ENCODE data around the gene MMP27. TPM values are rescaled to one million over a fixed set of nuclear protein-coding genes. Genes with fewer than 3 reads are reported as not detected.
"Not testable (repeated sequence)": the region's sequence is repeated elsewhere in the genome, so short reads cannot be mapped to it uniquely, and the experiment has no call there.

Gene MMP27, protein sequence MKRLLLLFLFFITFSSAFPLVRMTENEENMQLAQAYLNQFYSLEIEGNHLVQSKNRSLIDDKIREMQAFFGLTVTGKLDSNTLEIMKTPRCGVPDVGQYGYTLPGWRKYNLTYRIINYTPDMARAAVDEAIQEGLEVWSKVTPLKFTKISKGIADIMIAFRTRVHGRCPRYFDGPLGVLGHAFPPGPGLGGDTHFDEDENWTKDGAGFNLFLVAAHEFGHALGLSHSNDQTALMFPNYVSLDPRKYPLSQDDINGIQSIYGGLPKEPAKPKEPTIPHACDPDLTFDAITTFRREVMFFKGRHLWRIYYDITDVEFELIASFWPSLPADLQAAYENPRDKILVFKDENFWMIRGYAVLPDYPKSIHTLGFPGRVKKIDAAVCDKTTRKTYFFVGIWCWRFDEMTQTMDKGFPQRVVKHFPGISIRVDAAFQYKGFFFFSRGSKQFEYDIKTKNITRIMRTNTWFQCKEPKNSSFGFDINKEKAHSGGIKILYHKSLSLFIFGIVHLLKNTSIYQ
- total RNA-seq, result not detected in 2 replicates

DNA sequence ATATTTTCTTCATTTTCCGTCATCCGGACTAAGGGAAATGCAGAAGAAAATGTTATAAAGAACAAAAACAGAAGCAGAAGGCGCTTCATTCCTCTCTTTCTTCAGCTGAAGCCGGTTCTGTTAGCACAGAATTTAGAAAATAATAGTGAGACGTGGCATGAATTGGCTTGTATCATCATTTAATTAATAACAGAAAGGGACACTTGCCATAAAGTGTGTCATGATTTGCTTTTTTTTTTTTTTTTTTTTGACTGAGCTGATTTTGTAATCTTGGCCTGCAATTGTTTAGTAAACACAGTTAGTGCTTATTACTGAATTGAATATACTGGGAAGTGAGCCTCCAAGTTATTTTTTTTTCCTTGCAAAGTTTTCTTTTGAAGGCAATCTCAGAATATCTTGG lies at the start of gene MMP27:
Gene MMP27, minus strand, starts transcription at position 144 of the 400 bp plus-strand sequence. Its CDS starts 55 bp downstream, at position 89.
- DNase-seq (ENCODE audit: low read depth in 2 of 2), result no peak

DNA sequence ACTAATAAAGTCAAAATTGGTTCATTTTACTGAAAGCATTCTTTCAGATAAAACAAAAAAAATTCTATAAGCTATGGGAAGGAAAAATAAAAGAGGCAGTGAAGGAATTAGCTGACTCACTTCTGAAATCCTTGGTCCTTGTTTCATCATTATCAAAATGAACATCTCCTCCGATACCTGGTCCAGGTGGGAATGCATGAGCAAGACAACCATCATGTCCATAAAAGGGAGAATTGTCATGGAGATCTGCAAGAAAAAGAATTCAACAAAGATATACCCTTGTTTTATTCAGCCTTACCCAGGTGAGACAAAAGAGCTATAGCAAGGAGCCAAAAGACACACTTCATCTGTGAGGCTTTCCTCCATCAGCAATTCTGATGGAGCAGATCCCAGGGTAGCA lies 47.7 kb upstream of the MMP27 start:
- DNase-seq (ENCODE audit: low read depth in 2 of 2), result no peak

DNA sequence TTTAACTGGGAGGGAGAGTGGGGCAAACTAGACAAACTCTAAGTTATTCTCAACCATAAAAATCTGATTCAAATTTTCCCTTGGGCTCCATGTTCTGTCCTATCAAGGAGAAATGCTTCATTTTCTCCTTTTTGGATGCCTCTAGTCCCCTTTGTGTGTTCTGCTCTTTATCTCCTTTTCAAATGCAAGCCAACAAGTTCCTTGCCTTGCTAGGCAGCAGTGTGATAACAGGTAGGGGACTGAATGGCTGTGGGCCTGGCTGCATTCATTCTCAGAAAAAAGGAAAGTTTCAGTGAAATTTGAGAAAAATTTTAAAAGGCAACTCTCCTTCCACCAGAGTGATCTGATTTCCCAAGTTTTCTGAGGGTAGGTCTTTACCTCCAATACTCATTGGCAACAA lies 46.1 kb upstream of the MMP27 start:
- DNase-seq (ENCODE audit: low read depth in 2 of 2), result no peak

DNA sequence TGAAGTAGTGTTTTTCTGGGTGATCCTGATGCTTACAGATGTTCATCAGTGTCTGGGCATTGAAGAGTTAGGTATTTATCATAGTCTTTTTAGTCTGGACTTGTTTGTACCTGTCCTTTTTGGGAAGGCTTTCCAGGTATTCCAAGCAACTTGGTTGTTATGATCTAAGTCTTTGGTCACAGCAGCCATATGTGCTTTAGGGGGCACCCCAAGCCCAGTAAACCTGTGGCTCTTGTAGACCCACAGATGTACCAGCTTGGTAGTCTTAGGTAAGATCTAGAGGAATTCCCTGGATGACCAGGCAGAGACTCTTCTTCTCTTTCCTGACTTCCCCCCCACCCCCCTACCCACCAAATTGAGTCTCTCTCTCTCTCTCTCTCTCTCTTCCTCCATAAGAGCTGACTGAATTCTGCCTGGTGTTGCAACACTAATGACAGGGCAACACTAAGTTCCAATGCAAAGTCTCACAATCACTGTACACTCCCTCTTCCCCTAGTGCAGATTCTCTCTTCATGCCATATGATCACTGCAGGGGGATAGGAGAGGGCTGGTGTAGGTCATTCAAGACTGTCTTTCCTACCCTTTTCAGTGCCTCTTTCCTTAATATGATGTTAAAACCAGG lies 43.6 kb upstream of the MMP27 start:
- DNase-seq (ENCODE audit: low read depth in 2 of 2), result no peak

DNA sequence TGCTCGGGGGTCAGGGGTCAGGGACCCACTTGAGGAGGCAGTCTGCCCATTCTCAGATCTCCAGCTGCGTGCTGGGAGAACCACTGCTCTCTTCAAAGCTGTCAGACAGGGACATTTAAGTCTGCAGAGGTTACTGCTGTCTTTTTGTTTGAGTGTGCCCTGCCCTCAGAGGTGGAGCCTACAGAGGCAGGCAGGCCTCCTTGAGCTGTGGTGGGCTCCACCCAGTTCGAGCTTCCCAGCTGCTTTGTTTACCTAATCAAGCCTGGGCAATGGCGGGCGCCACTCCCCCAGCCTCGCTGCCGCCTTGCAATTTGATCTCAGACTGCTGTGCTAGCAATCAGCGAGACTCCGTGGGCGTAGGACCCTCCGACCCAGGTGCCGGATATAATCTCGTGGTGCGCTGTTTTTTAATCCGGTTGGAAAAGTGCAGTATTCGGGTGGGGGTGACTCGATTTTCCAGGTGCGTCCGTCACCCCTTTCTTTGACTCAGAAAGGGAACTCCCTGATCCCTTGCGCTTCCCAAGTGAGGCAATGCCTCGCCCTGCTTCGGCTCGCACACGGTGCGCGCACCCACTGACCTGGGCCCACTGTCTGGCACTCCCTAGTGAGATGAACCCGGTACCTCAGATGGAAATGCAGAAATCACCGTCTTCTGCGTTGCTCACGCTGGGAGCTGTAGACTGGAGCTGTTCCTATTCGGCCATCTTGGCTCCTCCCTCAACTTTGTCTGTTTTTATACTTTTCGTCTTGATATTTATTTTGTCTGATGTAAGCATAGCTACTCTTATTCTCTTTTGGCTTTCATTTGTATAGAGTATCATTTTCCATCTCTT lies 41.4 kb upstream of the MMP27 start:
- DNase-seq (ENCODE audit: low read depth in 2 of 2), result not testable (repeated sequence)

DNA sequence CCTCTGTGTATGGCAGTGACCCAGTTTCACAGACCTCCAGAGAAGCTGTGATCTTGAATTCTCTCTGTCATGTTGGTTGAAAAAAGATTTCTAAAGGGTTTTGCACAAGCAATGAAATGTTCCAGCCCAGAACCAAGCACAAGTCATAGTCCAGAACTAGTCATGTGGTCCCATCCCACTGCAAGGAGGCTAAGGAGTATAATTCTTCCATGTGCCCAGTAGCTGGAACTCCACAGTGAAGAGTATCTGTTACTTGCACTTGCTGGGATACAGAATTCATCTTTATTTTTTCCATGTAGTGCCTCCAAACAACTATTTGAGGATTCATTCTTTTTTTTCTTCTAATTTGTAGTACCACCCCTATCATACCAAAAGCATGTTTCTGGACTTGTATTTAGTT lies 29.1 kb upstream of the MMP27 start:
- no peak for DNase-seq (ENCODE audit: low read depth in 2 of 2)

DNA sequence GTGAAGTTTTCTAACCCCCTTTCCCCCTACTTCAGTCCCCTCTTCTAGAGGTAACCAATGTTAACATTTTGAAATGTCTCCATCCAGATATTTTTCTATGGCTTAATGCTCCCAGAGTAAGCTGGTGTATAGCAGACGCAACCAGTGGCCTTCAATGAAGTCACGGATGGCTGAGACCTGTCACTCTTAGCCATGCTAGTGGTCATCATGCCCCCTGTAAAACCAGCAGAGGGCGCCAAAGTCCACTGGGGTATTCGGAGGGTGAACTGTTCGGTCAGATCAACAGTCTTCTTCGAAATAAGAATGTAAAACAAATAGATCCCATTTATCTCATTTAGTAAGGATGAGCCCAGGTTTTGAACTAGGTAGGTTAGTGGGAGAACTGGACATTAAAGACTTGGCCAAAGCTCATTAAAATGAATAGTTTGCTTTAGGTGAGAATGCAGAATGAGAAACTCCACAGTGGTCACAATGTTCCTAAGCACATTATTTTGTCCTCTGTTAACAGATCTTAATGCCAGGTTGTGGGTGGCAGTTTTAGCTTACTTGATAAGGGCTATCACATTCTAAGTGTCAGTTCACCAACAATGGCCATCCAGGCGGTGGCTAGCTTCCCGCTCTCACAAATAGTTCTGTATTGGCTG lies 27.8 kb upstream of the MMP27 start:
- peak; percentile 57 to 85 for DNase-seq (ENCODE audit: low read depth in 2 of 2)

DNA sequence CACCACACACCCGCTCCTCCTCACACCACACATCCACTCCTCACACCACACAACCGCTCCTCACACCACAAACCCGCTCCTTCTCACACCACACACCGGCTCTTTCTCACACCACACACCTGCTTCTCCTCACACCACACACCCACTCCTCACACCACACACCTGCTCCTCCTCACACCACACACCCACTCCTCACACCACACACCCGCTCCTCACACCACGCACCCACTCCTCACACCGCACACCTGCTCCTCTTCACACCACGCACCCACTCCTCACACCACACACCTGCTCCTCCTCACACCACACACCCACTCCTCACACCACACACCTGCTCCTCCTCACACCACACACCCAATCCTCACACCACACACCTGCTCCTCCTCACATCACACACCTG lies 25.4 kb upstream of the MMP27 start:
- not testable (repeated sequence) for DNase-seq (ENCODE audit: low read depth in 2 of 2)

DNA sequence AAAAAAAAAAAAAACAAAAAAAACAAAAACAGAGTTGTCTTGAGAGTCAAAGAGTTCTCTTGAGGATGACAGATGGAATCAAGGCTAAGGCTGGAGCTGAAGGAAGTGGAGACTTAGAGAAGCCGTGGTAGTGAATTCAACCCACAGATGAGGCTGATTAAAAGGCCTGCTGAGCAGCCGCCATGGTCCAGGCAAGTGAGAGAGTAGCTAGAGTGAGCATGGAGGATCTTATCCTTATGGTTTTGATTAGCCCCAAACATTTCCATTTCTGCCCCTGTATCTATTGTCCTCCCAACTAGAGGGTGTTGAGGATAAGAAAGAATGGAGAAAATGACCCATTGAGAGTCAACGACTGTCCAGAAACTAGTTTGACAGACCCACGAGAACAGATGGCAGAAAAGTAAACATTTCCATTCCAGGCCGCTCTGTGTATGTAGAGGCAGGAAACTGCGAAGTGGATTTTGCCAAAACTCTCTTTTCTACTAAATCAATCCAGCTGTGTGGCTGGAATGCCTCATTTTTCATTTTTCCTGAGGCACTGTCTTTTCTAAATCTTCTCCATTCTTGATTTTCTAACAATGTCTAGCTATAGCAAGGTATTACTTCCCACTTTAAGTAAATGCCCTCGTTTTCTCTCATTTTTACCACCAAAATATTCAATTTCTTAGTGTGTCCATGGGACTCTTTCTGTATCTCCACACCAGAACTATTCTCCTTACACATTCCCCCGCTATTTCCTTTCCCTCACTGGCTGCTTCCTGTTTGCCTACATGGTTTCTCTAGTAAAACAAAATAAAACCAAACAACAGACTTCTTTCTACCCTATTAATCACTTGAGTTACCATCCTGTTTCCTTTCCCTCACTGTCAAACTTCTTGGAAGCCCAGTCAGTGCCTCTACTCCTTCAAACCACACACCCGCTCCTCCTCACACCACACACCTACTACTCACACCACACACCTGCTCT lies 24.6 kb upstream of the MMP27 start:
- peak; percentile 43 to 92 for DNase-seq (ENCODE audit: low read depth in 2 of 2)

DNA sequence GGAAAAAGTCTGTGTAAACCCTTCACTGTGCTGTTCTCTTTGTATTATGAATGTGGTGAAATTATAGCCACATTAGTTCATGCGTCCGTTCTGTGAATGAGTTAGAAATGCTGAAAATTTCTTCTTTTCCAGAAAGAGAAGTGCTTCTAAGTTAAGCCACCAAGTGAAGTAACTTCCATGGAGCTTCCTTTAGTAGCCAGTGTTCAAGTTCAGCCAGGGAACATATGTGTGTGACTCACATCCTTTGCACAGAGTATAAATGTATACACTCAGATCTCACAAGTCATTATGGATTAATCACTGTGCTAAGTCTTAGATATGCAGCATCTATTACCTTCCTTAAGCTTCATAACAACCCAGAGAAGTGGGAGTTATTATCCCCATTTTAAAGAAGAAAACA lies 22.3 kb upstream of the MMP27 start:
- DNase-seq (ENCODE audit: low read depth in 2 of 2), result peak in 1 of 2 donors; percentile 87

DNA sequence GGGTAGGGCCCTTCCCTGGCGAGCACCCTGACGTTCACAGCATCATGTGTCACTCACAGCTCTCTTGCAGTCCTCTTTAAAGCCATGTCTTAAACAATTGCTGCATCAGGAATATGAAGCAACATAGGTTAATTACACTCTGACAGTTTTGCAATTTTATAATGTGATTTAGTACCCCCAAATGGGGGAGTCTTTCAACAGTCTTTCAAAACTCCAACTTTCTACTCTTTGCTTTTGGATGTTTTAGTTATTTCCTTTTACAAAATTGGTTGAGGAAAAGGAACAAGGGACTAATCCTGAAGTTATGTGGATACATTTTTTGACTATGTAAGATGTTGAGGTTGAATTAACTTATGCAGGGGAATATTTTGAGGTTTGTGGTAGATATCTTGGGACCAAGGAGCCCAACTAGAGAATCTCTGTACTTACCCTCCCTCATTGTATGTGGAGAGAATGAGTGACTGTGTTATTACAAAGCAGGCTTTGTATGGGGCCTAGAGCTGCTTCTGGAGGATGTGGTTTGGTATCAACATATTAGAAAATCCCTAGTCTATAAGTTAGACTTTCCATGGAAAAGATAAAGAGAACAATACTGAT lies 19.4 kb upstream of the MMP27 start, which contains the start of gene MMP8:
Gene MMP8, minus strand, starts transcription at position 51 of the 597 bp plus-strand sequence. CDS start 99 bp downstream, outside the sequence.
- DNase-seq (ENCODE audit: low read depth in 2 of 2), result no peak

DNA sequence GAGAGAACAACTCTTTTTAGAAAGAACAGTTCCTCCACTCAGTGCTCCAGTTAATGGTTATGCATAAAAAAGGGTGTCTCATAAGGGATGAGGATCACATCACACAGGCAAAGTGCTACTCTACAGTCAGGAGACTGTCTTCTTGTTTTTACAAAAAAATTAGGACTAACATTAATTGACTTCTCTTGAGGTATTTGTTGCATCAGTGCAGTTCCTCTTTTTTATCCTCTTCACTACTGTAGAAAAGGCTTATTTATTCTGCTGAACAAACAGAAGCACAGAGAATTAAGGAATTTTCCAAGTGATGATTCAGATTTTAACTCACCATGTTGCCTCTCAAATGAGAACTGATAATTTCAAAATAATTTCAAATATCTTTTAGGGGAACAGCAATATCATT lies 17.3 kb upstream of the MMP27 start:
- DNase-seq (ENCODE audit: low read depth in 2 of 2), result no peak

DNA sequence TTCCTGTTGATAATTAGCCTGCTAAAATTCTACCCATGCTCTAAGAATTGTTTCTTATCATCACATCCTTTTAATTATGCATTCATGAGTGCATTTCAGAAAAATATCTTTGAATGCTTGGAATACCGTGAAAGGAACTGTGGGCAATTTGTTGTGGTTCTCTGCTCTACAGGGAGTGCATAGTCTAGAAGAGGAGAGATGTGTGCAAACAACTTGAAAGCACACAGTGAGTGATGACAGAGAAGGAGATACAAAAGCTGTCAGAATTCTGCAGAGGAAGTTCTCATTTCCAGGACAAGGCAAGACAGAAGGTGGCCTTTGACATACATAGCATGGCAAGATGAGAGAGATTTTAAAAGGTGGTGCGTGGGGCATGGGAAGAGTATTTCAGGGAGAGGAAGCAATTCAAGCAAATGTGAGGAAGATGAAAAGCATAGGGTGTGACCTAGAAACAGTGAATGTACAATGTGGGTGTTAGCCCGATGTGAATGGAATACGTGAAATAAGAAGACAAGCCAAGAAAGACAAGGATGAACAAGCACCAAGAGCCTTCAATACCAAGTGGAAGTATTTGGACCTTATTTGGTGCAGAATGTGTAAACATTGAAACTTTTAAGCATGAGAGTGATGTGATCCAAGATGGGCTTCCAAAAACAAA lies 14.2 kb upstream of the MMP27 start:
- DNase-seq (ENCODE audit: low read depth in 2 of 2), result no peak

DNA sequence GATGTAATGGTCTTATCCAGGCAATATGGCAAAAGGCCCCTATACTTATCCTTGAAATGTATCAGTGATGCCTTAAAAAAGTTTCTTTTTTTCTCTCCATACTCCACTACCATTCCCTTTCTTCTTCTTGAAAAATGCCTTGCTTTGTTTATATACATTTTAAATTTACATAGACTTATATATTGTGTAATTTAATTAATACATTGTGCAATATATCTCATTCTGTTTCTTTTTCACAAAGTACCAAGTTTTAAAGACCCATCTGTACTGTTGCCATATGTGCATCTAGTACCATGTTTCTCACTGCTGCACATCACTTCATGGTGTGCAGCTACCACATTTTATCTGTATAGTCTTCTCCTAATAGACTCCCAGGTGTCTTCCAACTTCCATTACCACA lies 11.7 kb upstream of the MMP27 start:
- no peak for DNase-seq (ENCODE audit: low read depth in 2 of 2)

DNA sequence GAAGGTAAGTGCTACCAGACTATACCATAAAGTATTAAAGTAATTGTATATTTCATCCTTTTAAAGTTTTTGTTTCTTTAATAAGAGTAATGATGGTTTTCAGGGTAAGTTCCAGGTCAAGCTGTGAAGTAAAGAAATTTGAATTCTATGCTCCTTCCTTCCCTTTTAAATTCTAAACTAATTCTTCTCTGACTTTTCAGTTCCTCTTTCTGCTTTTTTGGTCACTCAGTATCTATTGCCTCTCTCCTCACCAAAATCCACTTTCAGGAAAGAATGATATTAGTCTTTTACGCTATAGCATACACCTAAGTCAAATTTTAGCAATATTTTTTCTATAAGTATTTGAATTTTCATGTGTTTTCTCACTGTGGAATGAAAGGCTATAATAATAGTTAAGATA lies 11.0 kb upstream of the MMP27 start:
- DNase-seq (ENCODE audit: low read depth in 2 of 2), result no peak

DNA sequence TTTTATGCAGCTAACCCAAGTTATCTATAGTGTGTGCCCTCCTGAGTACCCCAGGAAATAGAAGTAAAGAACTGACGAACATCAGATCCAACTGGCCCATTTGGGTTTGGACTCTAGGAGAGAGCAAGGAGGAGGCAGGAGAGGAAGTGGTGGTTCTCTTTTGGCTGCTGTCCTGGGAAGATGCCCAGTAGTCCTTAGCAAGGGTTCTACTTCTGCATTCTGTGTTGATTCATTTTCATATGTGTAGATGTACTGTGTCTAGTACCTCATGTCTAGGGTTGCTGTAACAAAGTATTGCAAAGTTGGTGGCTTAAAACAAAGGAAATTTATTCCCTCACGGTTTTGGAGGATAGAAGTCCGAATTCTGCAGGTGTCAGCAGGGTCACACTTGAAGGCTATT lies 6.6 kb upstream of the MMP27 start:
- DNase-seq (ENCODE audit: low read depth in 2 of 2), result no peak

DNA sequence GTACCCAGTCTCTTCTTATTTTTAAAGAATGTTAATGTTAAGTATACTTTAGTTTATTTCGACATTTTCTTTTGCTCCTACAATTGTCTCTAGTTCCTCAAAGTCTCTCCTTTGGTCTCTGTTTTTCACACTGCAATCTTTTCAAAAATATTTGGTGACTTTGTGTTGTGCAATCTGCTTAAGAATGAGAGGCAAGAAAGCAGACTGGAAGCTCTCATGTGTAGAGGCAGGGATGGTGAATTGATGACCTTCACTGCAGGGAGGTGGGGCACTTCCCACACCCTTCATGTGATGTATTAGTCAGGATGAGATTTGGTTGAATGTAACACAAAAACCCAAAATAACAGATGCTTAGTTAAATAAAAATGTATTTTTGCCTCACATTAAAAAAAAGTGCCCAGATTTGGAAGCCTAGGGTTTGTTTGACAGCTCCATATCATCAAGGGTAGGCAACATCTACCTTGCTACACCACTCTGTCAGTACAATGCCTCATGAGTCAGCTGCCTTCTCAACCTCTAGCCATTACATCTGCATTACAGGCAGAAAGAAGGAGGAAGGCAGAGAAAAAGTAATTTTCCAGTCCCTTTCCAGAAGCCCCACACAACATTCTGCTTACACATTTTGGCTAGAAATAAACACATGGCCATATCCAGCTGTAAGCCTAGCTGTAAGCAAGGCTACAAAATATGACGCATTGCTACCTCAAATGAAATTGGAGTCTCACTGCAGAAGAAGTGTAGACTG lies 3.8 kb upstream of the MMP27 start:
- no peak for DNase-seq (ENCODE audit: low read depth in 2 of 2)

DNA sequence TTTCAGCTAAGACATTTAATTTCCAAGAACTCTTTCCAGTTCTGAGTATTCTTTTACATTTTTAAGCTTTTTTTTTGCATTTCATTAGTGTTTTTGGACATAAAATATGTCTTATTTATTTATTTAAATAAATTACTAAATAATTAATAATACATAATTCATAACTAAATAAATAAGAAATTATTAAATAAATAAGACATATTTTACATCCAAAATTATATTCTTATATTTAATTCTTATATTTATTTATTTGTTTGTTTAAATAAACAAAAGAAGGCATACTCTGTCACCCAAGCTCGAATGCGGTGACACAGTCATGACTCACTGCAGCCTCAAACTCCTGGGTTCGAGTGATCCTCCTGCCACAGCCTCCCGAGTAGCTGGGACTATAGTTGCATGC lies 3.1 kb upstream of the MMP27 start:
- DNase-seq (ENCODE audit: low read depth in 2 of 2), result no peak

DNA sequence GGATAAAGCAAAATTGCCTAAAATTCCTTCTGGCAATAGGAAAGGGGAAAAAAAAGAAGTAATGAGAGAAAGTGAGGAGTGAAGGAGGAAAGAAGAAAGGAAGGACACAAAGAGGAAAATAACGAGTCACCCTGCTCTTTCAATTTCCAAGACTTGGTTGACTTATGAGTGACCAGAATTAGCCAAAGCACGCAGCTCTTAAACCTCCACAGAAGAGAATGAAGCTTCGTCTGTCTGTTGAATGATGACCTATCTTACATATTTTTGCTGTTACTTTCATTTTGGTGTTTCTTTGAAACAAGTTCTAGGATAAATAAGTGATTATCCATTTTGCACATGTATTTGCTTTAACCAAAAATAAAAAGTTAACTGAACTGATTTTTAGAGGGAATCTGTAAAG lies 728 bp downstream of the MMP27 start:
- DNase-seq (ENCODE audit: low read depth in 2 of 2), result no peak

Measured in dermis microvascular lymphatic vessel endothelial cell (primary cell).